AG08395 (cell line): ENCODE results near the gene TBATA.

Experiments used
- DNase-seq: peaks from one replicate; pipeline ENCODE4 v3.0.0; 2012; ENCODE audit warnings: mixed read lengths, low spot score

TBATA gene

DNA sequence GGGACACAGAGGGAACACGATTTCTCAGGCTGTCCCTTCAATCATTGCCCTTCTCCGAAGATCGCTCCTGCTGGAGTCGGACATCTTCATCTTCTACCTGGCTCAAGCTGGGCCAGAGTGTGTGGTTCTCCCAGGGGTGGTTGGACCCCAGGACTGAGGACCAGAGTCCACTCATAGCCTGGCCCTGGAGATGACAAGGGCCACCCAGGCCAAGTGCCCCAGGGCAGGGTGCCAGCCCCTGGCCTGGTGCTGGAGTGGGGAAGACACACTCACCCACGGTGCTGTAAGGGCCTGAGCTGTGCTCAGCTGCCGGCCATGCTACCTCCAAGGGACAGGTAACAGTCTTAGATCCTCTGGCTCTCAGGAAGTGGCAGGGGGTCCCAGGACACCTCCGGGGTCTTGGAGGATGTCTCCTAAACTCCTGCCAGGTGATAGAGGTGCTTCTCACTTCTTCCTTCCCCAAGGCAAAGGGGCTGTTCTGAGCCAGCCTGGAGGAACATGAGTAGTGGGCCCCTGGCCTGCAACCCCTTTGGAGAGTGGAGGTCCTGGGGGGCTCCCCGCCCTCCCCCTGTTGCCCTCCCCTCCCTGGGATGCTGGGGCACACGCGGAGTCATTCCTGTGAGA lies 23.3 kb downstream of the TBATA start:
- no peak for DNase-seq

DNA sequence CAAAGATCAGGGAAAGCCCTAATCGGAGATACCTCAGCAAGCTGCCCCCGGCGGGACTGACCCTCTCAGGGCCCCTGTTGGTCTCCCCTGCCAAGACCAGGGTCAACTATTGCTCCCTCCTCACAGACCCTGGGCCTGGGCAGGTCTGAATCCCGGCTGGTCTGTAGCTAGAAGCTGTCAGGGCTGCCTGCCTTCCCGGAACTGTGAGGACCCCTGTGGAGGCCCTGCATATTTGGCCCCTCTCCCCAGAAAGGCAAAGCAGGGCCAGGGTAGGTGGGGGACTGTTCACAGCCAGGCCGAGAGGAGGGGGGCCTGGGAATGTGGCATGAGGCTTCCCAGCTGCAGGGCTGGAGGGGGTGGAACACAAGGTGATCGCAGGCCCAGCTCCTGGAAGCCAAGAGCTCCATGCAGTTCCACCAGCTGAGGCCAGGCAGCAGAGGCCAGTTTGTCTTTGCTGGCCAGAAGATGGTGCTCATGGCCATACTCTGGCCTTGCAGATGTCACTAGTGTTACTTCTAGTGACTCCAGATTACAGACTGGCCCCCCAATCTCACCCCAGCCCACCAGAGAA lies 24.1 kb downstream of the TBATA start:
- DNase-seq, result peak; percentile 19

DNA sequence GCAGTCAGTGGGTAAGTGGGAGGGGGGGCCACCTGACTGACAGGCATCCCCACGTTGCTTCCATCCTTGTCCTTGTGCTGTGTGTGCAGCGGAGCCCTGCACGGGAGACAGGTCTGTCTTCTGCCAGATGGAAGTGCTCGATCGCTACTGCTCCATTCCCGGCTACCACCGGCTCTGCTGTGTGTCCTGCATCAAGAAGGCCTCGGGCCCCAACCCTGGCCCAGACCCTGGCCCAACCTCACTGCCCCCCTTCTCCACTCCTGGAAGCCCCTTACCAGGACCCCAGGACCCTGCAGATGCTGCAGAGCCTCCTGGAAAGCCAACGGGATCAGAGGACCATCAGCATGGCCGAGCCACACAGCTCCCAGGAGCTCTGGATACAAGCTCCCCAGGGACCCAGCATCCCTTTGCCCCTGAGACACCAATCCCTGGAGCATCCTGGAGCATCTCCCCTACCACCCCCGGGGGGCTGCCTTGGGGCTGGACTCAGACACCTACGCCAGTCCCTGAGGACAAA lies 24.8 kb downstream of the TBATA start:
- DNase-seq, result no peak

DNA sequence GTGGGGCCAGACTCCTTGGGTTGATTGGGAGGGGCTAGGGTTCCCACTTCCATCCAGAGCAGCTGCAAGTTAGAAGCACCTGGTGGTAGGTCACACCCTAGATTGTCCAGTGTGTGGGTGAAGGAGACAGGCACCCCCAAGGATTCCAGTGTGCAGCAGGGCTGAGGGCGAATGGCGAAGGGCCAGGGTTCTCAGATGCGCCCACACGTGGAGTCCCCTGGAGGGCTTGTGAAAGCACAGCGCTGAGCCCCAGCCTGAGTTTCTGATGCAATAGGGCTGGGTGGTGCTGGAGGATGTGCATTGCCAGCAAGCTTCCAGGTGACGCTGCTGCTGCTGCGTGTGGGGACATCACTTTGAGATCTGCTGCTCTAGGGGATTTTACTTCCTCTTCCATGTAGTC lies 25.4 kb downstream of the TBATA start:
- no peak for DNase-seq

DNA sequence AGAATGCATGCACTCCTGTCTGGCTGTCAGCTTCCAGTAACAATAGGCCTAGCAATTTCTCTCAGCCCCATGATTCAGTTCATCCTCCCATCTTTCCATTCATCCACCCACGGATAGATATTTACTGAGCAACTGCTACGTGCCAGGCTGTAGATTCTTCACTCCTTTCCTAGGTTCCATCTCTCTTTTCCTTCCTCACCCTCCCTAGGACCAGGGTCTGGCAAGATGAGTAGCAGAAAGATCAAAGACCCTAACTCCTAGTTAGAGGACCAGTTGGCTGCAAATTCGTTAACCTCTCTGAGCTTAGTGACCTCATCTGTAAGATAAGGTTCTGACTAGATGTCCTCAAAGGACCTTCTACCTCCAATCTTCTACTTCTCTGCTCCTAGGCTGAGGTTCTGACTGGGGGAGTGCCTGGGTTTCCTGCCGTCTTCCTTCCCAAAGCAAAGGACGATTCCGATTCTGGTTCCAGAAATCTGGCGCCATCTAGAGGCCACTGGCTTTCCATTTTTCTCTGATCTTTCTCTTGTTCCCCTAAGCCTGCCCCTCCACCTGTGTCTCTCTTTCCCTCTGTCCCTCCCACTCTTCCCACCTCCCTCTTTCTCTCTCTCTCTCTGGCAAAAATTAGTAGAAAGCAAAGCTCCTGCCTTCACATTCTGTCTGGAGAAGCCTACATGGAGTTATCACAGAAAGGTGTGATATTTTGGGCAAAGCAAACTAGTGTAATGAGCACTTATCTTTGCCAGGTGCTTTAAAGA lies 26.2 kb downstream of the TBATA start:
- DNase-seq, result peak; percentile 73

DNA sequence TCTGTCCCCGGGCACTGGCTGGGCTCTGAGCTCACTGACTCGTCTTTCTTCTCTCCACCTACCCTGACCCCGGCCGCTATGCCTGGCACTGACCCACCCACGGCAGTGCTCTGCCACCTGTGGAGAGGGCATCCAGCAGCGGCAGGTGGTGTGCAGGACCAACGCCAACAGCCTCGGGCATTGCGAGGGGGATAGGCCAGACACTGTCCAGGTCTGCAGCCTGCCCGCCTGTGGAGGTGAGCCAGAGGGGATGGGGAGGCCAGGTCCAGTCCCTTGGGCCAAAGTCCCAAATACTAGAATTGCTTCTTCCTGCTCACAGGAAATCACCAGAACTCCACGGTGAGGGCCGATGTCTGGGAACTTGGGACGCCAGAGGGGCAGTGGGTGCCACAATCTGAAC lies 27.3 kb downstream of the TBATA start:
- DNase-seq, result no peak

DNA sequence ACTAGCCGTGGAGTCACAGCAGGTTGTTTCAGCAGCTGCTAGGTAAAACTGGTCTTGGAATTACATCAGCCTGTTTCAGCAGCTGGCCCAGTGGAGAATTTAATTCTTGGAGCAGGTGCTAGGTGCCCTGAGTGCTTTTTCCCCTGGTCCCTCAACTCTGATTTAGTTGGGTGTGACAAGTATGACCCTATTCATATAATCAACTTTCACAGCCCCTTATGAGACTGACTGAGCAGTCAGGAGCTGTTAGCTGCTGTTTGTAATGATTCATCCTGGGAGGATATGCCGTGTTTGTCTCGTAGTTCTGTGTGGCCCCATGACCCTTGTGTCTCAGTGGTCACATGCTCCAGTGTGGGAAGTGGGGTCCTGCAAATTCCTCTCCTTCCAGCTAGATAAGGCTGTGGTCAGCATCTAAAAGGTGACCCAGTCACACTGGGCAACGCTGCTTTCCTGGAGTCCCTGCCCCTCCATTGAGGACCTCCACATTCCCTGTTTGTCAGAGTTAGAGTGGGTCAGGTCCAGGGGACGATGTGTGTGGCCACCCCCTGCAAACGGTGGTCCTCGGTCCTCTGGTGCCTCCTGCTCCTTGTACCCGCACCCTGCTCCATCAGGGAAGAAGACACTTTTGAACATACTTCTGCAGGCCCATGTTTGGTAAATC lies 28.3 kb downstream of the TBATA start:
- DNase-seq, result no peak

DNA sequence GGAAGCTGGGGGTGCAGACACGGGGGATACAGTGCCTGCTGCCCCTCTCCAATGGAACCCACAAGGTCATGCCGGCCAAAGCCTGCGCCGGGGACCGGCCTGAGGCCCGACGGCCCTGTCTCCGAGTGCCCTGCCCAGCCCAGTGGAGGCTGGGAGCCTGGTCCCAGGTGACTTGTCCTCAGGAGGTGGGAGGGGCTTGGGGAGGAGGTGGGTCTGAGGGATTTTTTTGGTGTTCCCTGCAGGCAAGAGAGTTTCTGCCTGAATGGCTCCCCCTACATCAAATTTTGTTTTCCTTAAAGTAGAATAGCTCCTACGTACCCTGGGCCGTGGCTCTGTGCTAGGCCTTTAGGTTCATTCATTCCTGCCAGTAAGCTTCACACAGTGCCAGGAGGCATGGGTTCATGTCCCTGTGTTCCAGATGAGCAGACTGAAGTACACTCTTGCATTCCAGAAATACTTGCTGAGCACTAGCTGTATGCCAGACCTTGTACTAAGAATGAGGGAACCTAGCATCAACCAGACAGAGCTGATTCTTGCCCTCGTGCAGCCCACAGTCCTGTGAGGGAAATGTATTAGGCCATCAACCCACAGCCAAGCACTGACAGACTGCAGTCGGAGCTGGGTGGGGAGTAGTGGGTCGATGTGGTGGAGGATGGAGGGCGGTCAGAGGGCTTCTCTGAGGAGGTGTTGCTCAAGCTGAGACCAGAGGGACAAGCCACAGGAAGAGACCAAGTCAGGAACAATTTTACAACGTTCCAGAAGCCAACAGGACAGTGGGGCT lies 31.1 kb downstream of the TBATA start:
- DNase-seq, result peak; percentile 39

DNA sequence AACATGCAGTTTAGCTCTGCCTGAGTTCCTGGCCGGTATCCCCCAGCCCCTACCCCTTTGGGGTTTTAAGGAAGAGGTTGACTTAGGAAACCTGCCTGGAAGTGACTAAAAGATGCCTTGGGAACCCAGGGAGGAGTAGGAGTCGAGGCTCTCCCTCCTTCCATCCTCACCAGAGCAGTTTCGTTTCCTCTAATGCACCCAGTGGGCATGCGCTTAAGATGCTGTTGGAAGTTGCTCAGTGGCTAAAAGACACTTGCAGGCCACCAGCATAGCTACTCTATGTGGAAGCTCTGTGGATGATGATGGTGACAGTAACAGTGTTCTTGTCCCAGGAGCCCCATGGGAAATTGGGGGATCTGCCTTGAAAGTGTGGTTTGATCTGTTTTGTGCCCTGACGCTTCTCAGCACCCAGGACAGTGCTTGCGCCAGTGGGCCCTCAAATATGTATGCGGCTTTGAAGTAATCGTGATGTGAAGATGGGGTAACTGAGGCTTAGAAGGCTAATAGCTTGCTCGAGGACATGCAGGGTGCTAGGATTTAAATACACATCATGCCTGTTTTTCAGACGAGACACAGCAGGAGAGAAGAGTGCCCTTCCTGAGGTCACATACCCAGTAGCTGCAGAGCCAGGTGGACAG lies 32.0 kb downstream of the TBATA start:
- no peak for DNase-seq

DNA sequence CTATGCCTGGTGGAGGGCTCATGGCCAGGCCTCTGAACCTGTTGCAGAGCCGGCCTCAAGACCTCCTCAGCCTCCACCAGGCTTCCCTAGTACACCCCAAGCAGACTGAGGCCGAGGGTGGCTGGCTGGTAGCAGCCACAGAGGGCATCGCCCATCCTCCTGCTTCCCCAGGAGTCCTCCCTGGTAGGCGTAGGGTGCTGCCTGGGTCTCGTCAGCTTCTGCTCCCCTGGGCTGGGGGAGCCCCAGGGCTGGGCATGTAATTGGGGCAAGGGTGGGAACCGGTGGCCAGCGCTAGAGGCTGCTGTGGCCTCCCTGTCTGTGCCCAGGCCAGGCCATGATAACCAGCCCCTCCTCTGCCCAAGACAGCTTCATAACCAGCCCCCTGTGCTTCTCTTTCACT lies 32.6 kb downstream of the TBATA start:
- no peak for DNase-seq

DNA sequence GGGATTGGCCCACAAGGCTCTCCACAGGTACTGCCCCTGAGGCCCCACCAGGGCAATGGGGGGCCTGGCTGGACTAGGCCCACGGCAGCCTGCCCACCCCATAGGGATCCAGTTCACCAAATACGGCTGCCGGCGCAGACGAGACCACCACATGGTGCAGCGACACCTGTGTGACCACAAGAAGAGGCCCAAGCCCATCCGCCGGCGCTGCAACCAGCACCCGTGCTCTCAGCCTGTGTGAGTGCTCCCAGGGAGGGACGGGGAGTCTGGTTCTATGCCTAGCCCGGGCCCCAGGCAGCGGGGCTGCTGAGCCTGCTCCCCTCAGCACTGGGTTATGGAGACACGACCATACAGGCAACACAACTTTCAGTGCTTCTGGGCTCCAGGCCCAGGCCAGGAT lies 33.2 kb downstream of the TBATA start:
- no peak for DNase-seq

DNA sequence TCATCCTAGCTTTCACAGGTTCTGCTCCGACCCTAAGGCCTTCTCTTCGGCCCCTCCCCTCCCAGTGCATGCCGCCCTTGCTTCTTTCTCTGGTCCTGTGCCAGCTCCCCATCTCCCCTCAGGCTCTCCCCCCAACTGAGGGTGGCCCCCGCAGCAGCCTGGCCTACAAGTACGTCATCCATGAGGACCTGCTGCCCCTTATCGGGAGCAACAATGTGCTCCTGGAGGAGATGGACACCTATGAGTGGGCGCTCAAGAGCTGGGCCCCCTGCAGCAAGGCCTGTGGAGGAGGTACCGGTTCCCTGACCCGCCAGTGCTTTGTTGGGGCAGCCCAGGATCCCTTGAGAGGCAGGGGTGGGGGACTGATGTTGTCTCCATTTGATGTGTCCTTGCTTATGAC lies 33.8 kb downstream of the TBATA start:
- no peak for DNase-seq

DNA sequence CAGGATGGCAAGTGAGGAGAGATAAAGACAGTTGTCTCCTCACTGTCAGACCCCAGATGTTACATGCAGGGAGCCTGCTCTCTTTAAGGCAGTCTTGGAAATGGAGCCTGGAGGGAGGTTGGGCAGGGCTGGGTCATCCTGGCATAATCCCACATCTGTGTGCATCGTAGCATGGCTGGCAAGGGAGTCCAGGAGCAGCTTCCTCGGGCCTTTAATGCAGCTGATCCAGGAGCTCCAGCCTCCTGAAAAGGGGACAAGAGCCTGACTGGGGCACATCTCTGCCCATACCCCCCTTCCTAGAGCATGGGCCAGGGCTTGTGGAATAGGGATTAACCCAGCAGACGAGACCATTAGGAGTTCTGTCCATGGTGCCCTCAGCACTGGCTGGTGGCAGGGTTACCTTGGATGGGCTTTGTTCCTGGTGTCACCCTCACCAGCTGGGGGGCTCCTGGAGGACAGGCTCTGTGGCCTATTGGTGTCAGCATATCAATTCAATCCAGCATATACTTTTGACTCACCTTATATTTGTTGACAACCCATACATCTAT lies 34.9 kb downstream of the TBATA start:
- no peak for DNase-seq

DNA sequence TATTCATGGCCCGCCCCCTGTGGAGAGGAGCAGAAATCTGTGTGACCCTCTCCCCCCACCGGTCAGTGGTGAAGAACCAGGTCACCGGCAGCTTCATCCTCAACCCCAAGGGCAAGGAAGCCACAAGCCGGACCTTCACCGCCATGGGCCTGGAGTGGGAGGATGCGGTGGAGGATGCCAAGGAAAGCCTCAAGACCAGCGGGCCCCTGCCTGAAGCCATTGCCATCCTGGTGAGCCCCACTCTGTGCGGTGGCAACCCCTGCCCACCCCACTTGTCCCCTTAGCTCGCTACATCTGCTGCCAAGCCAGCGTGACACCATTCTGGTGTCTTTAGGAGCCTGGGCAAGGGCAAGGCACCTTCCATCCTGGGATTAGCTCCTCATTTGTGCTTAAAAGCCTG lies 35.4 kb downstream of the TBATA start:
- DNase-seq, result no peak

DNA sequence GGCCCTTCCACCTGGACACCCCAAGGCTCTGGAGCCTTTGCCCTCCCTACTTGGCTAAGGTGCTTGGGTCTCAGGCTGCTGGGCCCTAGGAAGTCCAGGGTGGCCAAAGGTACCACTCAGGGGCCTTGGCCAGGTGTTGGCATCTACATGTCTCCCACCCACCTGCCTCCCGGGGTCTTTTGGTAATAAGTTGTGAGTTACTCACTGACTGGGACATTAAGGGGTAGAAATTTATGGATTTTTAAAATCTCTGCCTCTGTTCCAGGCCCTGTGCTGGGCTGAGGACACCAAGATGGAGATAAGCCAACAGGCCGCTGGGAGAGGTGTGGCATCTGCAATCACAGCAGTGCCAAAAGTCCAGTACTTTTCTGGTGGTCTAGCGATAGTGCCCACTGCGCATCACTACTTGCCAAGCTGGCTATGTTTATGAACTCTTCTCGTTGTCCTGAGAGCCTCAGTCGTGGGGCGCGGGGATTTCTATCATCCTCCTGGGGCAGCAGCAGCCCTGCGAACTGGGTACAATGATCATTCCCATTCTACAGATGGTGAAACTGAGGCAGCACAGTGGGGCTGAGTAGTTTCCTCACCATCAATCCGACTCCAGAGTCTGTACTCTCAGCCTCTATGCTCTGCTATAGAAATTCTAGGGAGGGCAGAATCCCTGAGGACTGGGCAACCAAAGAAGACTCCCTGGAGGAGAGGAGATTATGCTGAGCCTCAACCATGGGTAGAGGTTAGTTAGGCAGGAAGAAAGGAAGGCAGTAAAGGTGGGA lies 36.2 kb downstream of the TBATA start:
- no peak for DNase-seq

DNA sequence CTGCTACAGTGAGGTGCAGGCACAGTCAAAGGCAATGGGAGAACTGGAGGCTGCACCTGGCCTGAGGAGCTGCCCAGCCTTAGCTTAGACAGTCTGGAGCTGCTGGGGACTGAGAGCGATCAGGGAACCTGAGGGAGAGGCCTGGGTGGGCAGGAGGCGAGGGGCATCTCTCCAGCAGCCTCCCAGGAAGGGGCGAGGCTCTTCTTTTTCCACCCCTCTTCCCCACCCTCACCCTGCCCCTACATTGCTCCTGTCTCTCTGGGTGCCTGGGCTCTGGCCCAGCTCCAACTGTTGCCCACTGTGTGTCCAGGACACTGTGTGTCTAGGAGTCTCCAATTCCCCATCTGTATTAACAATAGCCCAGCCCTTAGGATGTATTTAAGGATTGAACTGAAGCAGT lies 36.9 kb downstream of the TBATA start:
- no peak for DNase-seq

DNA sequence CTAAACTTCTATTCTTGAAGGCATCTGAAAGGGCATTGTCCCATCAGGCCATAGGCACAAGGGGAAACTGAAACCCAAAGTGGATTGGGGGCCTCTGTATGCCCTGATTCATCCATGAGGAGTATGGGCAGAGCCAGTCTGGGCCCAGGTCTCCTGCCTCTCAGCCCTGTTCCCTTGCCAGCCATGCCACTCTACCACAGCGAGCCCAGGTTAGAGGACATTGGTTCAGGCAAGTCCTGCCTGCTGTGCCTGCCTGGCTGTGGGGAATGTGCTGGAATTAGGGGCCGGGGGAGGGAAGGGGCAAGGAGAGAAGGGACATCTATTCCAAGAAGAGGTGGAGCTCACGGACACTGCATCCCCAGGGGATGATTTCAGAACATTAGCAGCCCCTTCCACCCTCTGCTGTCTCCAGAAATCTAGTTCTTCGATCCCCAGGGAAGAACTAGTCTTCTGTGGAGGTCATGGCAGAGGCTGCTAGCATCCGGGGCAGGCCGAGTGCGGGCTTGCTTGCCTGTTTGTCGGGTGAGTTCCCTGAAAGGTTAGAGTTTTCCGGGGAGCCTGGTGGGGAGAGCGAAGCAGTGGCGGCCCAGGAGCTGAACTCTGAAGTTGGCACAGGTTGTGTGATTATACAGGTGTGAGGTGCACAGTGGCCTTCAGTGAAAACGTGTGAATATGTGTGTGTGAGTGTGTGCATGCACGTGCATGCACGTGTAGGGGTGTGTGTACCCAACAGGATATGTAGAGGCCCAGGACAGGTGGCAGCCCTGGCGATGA lies 37.8 kb downstream of the TBATA start:
- no peak for DNase-seq

DNA sequence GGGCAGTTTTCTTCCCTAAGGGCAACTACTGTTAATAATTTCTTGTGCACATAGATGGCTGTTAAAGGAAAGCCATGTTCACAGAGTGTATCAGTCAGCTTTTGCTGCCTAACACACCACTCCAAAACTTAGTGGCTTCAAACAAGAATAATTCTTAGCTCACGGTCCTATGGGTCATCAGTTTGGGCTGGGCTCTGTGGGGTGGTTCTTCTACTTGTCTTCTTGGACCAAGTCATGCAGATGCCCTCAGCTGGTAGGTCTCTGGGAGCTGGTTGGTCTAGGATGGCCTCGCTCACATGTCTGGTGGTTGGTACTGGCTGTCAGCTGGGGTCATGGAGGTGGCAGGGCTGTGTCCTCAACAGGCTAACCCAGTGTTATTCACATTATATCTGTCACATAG lies 39.6 kb downstream of the TBATA start:
- DNase-seq, result no peak

DNA sequence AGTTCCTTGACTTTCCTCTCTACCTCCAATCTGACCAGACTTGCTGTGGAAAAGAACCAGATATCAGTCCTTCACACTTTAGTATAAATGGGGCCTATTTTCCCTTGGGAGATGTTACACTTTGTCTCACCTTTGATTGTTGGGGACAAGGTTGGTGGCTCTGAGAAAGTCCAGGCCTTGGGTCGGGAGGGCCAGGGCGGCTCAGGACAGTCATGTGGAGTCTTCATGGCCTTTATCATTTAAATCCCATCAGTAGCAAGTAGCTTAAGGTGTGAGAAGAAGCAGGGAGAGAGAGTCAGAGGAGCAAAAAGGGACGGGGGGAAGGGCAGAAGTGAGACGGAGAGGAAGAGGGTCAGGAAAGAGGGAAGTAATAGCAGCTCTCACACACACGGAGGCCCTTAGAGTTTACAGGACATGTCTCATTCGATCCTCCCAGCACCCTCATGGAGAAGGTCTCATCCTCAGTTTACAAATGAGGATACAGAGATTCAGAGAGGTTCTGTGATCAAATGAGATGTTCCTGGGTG lies 40.5 kb downstream of the TBATA start:
- DNase-seq, result no peak
